Lower lobe of right lung (tissue), 2 donors: ENCODE data around the gene CMIP. TPM values are rescaled to one million over a fixed set of nuclear protein-coding genes. Genes with fewer than 3 reads are reported as not detected.

Experiments used
- ATAC-seq, 2 donors: fragments of 200-7000 bp; cut with Tn5 transposase; one replicate each; pipeline ENCODE4 v1.9.1; 2020 to 2022; ENCODE audit warnings: mild to moderate bottlenecking in 2 of 2, moderate library complexity in 2 of 2
- DNase-seq: peaks from one replicate; pipeline ENCODE4 v3.0.0-alpha.2; 2020
- H3K27ac ChIP-seq: fragments of 200-600 bp; one replicate; pipeline ENCODE4 v1.8.0; 2022
- H3K27me3 ChIP-seq: fragments of 200-600 bp; one replicate; pipeline ENCODE4 v1.8.0; 2022; ENCODE audit warnings: low read depth
- H3K36me3 ChIP-seq: fragments of 200-600 bp; one replicate; pipeline ENCODE4 v1.8.0; 2022; ENCODE audit warnings: mild to moderate bottlenecking
- H3K4me1 ChIP-seq: fragments of 200-600 bp; one replicate; pipeline ENCODE4 v1.8.0; 2022
- H3K4me3 ChIP-seq: fragments of 200-600 bp; one replicate; pipeline ENCODE4 v1.8.0; 2022; ENCODE audit warnings: mild to moderate bottlenecking
- H3K9me3 ChIP-seq: fragments of 200-600 bp; one replicate; pipeline ENCODE4 v1.8.0; 2022
- CTCF ChIP-seq: fragments of 200-600 bp; IDR thresholded peaks from one replicate; pipeline ENCODE4 v1.8.0; 2022; ENCODE audit warnings: antibody characterized with exemption, mild to moderate bottlenecking
- intact Hi-C: fragments of 100-400 bp; cut with DNase I; formaldehyde crosslinking; loops from one replicate; pipeline ENCODE4 v1.11.0; 2022
- total RNA-seq: library from RNA; stranded (reverse); fragmentation: NEBNext Ultra II Directional; extraction: Animal tissue kit (Norgen Biotek cat#: 25700); gene quantifications from one replicate; pipeline ENCODE4 v1.2.1, GENCODE V29; 2021
- donor health status: DM: no; HTN: yes; CAD: no; lungs with severe emphysema.

Gene CMIP
- total RNA-seq, 1 donor from 2014 or later = 77.4 TPM

- H3K9me3 ChIP-seq = no peaks in the 10 kb centered on the region
- ATAC-seq (no peak), DNase-seq (no peak)
- H3K4me3 ChIP-seq = no peak overlapping the region
- no peaks in the 10 kb centered on the region for H3K27me3 ChIP-seq
- H3K4me1 ChIP-seq = peaks cover 48% of the 10 kb centered on the region
- intact Hi-C loops = no loop called here
- TF ChIP-seq CTCF = no peak
- peaks cover 5% of the 10 kb centered on the region for H3K36me3 ChIP-seq
- no peak overlapping the region for H3K27ac ChIP-seq
Observed at GRCh38 chr16:81636298-81636993, 191.8 kb downstream of the CMIP start.

GRCh38 chr16:81637336-81638235 lies 193.0 kb downstream of the CMIP start:
- Histone ChIP-seq H3K4me1 (peaks cover 48% of the 10 kb centered on the region), H3K27me3 (no peaks in the 10 kb centered on the region), H3K4me3 (no peak overlapping the region), H3K27ac (no peak overlapping the region), H3K36me3 (peaks cover 11% of the 10 kb centered on the region), H3K9me3 (no peaks in the 10 kb centered on the region)
- ATAC-seq = no peak
- DNase-seq = no peak
- TF ChIP-seq CTCF = no peak
- intact Hi-C loops = no loop called here

GRCh38 chr16:81638286-81638945 lies 193.8 kb downstream of the CMIP start:
- H3K36me3 ChIP-seq = peaks cover 11% of the 10 kb centered on the region
- intact Hi-C loops = no loop called here
- no peak for TF ChIP-seq CTCF
- no peak overlapping the region for H3K27ac ChIP-seq
- H3K27me3 ChIP-seq = no peaks in the 10 kb centered on the region
- no peaks in the 10 kb centered on the region for H3K9me3 ChIP-seq
- ATAC-seq (no peak), DNase-seq (no peak)
- no peak overlapping the region for H3K4me3 ChIP-seq
- peaks cover 42% of the 10 kb centered on the region for H3K4me1 ChIP-seq

GRCh38 chr16:81639348-81639747 lies 194.7 kb downstream of the CMIP start:
- no peak overlapping the region for H3K4me3 ChIP-seq
- H3K4me1 ChIP-seq = peaks cover 33% of the 10 kb centered on the region
- H3K36me3 ChIP-seq = peaks cover 11% of the 10 kb centered on the region
- ATAC-seq (no peak), DNase-seq (no peak)
- no peaks in the 10 kb centered on the region for H3K27me3 ChIP-seq
- TF ChIP-seq CTCF = no peak
- H3K9me3 ChIP-seq = no peaks in the 10 kb centered on the region
- H3K27ac ChIP-seq = no peak overlapping the region
- intact Hi-C loops = no loop called here

- H3K36me3 ChIP-seq = peaks cover 11% of the 10 kb centered on the region
- DNase-seq (no peak), ATAC-seq (no peak)
- TF ChIP-seq CTCF = no peak
- H3K9me3 ChIP-seq = no peaks in the 10 kb centered on the region
- no peak overlapping the region for H3K27ac ChIP-seq
- no peaks in the 10 kb centered on the region for H3K27me3 ChIP-seq
- no peak overlapping the region for H3K4me3 ChIP-seq
- intact Hi-C loops = no loop called here
- H3K4me1 ChIP-seq = peaks cover 30% of the 10 kb centered on the region
Observed at GRCh38 chr16:81639931-81640680, 195.5 kb downstream of the CMIP start.
